DMS53 treated with DMSO at 0.1 percent for 48 hours (cell line): ENCODE measurements around the gene DPP7.

Experiments
- DNase-seq: peaks from one replicate; lab custom pipeline; 2025; ENCODE audit not compliant: unreplicated experiment; lab: John Stamatoyannopoulos, UW

Gene DPP7

DNA sequence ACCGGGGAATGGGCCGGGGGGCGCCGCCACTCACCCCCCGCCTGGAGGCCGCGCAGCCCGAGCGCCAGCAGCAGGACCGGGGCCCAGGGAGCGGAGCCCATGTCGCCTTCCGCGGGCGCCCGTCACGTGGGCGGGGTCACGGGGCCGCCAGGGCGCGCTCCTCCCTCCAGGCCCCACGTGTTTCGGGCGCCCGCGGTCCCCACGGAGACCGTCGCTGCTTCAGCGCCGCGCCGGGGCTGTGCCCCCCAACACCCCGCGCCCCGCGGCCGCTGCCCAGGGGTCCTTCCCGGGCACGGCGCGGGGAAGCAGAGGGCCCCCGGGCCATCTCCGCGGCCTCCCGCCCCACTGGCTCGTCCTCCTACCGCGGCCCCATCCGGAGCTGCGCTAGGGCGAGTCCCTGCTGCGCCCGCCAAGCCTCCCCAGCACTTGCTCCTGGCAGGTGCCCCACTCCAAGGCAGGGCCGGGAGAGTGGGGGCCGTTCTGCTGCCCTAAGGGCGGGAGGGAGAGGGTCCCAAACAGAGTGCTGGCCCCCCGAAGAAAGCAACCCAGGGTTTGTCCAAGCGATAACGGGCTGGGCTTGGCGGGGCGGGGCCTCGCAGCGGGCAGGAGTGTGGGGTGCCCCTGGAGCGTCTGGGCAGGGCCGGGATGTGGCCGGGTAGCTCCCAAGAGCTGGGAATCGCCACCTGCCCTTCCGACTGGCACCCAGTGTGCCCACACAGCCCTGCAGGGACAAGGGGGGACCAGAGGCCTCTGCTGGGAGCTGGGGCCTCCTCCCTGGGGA is at the start of gene DPP7:
Gene DPP7 (minus strand): TSS at position 121 of the 781 bp plus-strand sequence. CDS start 20 bp downstream, at position 101.
- DNase-seq, result peak; percentile 30

DNA sequence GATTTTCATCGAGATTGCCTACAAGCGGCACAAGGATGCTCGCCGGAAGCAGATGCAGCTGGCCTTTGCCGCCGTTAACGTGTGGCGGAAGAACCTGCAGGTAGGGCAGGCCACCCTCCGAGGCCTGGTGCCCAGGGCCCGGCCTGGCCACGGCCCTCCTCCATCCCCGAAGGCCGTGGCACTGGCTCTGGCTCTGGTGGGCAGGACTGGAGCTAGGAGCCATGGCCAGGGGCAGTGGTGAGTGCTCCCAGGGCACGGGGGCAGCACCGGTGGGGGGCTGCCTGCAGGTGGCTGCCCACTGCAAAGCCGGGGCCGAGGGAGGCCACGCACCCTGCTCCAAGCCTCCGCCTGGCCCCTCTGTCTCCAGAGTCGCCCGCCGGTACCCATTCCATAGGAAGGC is 49.3 kb upstream of the DPP7 start:
- DNase-seq, result no peak

DNA sequence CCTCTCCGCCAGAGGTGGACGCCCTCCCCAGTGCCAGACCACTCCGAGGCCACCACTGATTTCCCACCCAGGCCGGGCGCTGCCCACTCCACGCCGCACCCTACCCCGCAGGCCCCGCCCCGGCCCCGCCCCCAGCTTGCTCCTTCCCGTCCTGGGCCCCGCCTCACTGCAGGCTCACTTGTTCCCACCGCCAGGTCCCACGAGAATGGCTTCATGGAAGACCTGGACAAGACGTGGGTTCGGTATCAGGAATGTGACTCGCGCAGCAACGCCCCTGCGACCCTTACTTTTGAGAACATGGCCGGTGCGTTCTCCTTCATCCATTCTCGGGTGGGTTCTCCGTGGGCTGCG is 48.8 kb upstream of the DPP7 start:
- no peak for DNase-seq

DNA sequence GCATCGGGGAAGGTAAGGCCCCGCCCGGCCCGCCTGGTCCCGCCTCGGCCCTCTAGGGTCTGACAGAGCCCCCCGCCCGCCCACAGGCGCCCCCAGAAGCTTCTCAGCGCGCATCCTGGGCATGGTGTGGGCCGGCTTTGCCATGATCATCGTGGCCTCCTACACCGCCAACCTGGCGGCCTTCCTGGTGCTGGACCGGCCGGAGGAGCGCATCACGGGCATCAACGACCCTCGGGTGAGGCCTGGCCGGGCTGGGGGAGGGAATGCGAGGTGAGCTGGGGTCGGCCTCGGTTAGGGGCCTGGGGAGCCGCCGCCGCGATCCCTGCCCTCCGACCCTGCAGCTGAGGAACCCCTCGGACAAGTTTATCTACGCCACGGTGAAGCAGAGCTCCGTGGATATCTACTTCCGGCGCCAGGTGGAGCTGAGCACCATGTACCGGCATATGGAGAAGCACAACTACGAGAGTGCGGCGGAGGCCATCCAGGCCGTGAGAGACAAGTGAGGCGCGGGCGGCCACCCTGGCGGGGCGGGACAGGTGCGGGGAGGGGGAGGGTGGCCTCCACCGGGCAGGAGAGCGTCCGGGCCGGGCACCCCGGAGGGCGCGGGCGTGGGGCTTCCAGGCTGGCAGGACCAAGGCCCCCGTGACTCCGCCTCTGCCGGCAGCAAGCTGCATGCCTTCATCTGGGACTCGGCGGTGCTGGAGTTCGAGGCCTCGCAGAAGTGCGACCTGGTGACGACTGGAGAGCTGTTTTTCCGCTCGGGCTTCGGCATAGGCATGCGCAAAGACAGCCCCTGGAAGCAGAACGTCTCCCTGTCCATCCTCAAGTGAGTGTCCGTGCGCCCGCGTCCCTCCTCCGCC is 48.2 kb upstream of the DPP7 start:
- DNase-seq, result peak; percentile 70

DNA sequence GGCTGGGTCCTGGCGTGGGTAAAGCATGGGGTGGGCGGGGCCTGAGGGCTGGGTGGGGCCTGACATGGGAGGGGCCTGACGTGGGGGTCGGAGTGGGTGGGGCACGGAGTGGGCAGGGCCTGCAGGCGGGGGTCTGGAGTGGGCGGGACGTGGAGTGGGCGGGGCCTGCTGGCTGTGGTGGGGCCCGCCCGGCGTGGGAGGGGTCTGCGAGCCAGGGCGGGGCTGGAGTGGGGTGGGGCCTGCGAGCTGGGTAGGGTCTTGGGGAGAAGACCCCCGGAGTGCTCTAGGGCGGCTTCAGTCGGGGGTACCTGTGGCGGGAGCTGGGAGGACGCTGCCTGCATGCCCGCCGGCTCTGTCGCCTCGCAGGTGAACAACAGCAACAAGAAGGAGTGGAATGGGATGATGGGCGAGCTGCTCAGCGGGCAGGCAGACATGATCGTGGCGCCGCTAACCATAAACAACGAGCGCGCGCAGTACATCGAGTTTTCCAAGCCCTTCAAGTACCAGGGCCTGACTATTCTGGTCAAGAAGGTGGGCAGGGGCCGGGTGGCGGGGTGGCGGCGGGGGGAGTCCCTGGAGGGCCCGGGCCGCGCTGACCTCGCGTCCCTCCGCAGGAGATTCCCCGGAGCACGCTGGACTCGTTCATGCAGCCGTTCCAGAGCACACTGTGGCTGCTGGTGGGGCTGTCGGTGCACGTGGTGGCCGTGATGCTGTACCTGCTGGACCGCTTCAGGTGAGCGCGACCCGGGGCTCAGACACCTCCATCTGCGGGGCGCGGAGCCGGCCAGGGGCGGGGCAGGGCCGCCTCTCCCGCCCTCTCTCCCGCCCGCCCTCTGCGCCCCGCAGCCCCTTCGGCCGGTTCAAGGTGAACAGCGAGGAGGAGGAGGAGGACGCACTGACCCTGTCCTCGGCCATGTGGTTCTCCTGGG is 47.3 kb upstream of the DPP7 start:
- DNase-seq, result peak; percentile 66

DNA sequence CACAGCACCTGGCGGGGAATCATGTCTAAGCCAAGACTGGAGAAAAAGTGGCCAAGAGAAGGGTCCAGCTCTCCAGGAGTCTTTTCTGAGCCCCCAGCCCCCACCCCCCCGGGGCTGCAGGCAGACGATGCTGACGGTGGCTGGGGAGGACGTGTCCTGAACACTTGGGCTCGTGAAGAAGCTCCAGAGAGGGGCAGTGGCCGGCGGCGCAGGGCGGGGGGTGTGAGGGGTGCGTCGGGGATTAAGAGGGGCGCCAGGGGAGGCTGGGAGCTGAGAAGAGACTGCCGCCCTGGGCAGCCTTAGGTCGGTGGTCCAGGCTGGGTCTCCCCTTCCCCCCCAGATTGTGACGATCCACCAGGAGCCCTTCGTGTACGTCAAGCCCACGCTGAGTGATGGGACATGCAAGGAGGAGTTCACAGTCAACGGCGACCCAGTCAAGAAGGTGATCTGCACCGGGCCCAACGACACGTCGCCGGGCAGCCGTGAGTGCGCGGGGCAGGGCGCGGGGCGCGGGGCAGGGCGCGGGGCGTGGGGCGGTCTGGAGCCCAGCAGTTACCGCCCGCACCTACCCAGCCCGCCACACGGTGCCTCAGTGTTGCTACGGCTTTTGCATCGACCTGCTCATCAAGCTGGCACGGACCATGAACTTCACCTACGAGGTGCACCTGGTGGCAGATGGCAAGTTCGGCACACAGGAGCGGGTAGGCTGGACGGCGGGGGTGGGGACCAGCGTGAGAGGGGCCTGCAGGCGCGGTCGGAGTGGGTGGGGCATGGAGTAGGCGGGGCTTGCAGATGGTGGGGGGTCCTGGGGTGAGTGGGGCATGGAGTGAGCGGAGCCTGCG is 46.4 kb upstream of the DPP7 start:
- peak; percentile 73 for DNase-seq

DNA sequence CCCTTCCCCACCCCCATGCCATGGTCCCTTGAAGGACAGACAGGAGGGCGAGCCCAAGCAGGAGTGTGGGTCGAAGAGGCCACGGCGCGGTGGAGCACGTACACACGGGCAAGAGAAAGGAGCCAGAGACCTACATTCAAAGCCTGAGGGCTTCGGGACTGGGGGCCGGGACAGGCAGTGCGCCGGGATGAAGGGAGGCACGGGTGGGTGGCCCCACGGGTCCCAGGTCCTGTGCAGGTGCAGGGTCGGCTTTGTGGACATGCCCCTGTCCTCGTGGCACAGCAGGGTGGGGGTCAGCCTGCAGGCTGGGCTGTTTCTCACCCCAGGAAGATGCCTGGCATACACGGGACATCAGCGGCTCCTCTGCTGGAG is 45.5 kb upstream of the DPP7 start:
- no peak for DNase-seq

DNA sequence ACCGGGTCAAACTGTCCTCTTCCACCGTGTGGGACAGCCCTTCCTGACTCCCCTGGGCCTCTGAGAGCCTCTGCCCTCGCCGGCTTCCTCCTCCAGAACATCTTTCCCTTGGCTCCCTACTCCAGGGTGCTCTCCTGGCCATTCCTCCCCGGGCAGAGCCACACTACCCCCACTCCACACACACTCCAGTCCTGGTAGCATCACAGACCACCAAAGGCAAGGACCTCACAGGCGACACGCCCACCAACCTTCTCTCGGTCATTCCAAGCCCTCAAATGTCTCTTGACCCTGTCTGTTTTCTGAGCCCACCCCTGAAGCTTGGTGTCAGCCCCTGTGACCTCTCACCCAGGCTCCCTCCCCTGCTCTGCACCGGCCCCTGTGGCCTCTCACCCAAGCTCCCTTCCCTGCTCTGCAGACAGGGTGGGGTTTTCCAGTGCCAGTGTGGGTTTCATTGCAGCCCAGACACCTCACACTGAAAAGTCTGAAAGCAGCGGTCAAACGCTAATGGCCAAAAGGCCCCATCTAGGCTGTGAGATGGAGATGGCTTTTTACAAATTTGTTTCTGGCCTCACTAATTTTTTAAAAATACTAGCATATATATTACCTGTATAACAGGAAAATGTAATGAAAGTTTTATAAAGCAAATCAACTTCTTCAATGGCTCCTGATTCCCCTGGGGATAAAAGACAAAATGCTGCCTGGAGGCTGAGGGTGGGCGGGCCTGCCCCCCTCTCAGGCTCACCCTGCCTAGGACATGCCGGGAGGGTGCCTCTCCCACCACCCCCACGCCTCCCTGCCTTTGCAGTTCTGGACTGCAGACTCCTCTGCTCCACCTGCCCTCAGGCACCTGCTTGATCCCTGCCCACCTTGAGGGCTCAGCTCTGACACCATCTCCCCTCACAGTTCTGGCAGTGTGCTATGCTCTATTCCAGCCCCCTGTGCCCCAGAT is 44.8 kb upstream of the DPP7 start:
- DNase-seq, result no peak

DNA sequence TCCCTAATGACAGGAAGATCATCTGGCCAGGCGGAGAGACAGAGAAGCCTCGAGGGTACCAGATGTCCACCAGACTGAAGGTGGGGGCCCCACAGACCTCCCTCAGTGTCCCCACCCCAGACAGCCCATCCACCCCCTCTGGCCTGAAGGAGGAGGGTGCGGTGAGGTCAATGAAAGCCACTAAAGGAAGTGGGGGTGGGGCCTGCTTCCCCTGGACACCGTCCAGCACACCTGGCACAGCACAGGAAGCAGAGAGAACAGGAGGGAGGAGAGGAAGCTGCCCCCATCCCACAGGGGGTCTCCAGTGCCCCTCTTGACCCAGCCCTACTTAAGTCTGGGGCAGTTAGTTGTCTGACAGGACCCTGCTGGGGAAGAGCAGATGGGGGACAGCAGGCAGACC is 44.1 kb upstream of the DPP7 start:
- peak; percentile 24 for DNase-seq

DNA sequence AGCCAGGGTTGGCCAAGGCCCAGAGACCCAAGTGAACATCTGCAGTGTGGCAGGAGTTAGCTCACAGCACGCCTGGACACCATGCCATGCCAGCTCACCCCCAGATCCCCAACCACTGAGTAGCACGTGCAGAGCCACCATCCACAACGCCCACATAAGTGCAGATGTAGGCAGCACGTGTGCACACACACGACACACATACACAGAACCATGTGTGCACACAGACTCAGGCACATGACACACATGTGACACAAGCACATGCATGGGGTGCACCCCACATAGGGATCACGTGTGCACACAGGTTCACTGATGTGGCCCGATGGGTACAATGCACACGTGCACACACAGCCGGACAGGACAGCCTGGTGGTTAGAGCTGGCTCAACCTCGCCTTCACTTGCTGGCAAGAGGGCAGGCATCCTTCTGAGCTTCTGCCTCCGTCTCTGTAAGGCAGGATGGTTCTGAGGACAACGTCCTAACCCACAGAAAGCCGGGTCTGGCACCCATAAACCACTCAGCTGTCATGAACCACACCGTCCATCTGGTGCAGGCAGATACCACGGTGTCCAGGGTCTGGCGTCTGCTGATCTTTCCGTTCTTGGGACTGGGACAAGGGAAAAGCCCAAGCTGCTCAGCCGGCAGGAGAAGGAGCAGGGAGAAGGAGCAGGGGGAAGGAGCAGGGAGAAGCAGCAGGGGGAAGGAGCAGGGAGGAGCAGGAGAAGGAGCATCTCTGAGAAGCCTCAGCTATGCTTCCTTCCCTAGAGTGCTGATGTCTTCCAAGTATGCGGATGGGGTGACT is 43.3 kb upstream of the DPP7 start:
- no peak for DNase-seq

DNA sequence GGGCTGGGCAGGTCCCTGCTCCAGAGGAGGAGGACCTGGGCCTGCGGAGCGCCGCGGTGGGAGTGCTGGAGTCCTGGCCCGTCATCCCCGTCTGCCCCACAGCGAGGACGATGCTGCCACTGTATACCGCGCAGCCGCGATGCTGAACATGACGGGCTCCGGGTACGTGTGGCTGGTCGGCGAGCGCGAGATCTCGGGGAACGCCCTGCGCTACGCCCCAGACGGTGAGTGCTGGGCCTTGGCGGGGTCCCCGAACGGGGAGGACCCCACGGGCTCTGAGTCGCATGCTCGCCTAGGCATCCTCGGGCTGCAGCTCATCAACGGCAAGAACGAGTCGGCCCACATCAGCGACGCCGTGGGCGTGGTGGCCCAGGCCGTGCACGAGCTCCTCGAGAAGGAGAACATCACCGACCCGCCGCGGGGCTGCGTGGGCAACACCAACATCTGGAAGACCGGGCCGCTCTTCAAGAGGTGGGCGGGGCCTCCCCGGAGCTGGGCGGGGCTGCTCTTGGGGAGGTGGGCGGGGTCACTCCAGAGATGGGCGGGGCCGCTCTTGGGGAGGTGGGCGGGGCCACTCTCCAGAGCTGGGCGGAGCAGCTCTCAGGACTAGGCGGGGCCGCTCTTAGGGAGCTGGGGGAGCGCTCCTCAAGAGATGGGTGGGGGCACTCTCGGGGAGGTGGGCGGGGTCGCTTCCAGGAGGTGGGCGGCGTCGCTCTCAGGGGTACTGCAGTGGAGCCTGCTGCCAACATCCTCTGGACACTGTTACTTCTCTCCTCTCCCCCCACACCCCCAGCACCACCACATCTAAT is 42.2 kb upstream of the DPP7 start:
- no peak for DNase-seq

DNA sequence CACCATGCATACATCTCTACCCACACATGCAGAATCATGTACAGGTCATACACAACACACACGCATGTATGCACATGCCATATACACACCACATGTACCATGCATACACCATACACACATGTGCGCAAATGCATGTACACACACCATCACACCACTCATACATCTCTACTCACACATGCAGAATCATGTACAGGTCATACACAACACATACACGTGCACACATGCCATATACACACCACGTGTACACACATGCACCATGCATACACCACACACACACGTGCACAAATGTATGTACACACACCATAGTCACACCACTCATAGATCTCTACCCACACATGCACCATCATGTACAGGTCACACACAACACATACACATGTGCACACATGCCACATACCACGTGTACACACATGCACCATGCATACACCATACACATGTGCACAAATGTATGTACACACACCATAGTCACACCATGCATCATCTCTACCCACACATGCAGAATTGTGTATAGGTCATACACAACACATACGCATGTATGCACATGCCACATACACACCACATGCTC is 38.4 kb upstream of the DPP7 start:
- DNase-seq, result no peak

DNA sequence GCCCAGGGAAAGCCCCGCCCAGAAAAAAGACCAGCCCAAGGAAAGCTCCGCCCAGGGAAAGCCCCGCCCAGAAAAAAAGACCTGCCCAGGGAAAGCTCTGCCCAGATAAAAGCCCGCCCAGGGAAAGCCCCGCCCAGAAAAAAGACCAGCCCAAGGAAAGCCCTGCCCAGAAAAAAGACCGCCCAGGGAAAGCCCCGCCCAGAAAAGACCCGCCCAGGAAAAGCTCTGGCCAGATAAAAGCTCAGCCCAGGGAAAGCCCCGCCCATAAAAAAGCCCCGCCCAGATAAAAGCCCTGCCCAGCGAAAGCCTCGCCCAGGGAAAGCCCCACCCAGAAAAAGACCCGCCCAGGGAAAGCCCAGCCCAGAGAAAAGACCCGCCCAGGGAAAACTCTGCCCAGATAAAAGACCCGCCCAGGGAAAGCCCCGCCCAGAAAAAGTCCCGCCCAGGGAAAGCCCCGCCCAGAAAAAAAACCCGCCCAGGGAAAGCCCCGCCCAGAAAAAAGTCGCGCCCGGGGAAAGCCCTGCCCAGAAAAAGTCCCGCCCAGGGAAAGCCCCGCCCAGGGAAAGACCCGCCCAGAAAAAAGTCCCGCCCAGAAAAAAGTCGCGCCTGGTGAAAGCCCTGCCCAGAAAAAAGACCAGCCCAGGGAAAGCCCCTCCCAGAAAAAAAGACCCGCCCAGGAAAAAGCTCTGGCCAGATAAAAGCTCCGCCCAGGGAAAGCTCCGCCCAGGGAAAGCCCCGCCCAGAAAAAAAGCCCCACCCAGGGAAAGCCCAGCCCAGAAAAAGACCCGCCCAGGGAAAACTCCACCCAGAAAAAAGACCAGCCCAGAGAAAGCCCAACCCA is 36.3 kb upstream of the DPP7 start:
- DNase-seq, result no peak

DNA sequence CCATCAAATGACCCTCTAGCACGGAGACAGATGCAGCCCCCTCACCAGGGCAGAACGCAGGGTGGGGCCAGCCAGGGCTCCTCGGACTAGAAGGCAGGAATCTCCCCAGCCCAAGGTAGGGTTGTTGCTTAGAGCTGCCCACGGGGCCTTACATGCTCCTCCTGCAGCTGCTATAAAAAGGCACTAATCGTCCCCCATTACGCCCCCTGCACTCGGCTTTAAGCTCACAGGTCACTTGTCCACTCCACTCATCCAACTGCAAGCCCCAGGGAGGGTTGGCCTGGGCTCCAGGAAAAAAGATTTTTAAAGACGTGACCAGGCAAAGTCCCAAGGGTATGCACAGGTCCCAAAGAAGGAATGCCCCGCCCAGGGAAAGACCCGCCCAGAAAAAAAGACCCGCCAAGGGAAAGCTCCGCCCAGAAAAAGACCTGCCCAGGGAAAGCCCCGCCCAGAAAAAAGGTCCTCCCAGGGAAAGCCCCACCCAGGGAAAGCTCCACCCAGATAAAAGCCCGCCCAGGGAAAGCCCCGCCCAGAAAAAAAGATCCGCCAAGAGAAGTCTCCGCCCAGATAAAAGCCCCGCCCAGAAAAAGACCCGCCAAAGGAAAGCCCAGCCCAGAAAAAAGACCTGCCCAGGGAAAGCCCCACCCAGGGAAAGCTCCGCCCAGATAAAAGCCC is 35.5 kb upstream of the DPP7 start:
- DNase-seq, result no peak

DNA sequence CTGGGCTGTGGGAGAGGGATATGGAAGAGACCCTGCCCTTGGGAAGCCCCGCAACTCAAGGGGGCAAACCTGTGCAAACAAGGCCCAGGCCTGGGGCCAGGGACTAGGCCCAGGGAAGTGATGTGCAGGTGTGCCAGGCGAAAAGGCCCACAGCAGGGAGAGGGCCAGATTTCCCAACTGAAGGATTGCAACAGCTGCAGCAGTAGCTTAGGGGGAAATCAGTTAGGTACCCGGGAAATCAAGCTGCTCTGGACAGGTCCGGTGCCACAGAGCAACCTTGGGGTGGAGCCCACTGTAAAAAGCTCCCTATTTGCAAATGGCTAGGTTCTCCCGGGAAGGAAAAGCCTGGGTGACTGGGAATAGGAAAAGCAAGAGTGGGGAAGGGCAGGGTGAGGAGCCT is 34.8 kb upstream of the DPP7 start:
- DNase-seq, result no peak

DNA sequence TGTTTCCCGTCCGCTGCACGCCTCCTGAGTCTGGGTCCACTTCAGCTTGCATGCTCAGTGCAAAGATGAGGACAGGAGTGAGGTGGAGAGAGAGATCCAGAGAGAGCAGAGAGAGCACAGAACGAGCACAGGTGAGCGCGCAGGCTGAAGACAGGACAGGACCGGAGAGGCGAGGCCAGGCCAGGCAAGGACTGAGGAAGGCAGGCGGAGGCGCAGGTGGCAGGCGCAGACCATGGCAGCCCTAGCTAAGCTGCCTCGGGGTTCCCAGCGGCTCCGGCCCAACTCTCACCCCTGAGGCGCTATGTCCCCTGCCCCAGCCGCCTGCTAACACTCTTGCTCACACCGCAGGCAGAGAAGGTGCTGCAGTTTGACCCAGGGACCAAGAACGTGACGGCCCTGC is 34.1 kb upstream of the DPP7 start:
- DNase-seq, result peak; percentile 51
